SU-DHL-6 (cell line): ENCODE data around the gene TMEM132A.

Source experiments
- CTCF ChIP-seq: fragments of 200-600 bp; sonication (generic); IDR thresholded peaks from one replicate; pipeline ENCODE4 v1.5.1; 2017; ENCODE audit warnings: antibody characterized with exemption, mild to moderate bottlenecking, low read length, moderate library complexity; ENCODE audit not compliant: insufficient read depth, poor library complexity, severe bottlenecking
- EZH2phosphoT487 ChIP-seq: fragments of 200-600 bp; sonication (generic), shearing (Covaris generic); conservative IDR thresholded peaks from 2 replicates; pipeline ENCODE4 v1.6.1; 2018; ENCODE audit warnings: mild to moderate bottlenecking, antibody characterized with exemption, low read length, moderate library complexity, mixed read lengths

- TF ChIP-seq CTCF, result no peak
- no peak for TF ChIP-seq EZH2phosphoT487
Measured at GRCh38 chr11:60964801-60965200, 40.5 kb downstream of the TMEM132A start.
